OCI-LY7 (cell line): ENCODE measurements around the gene RPGRIP1L.

ENCODE experiments used
- CTCF ChIP-seq: fragments of 200-600 bp; sonication (generic); conservative IDR thresholded peaks from 2 replicates; pipeline ENCODE4 v1.5.1; 2014; ENCODE audit warnings: mild to moderate bottlenecking, antibody characterized with exemption, low read length, moderate library complexity, mixed read lengths
- EZH2phosphoT487 ChIP-seq: fragments of 200-600 bp; sonication (generic); IDR thresholded peaks from 2 replicates; pipeline ENCODE4 v1.6.1; 2018; ENCODE audit warnings: low read depth, borderline replicate concordance, mild to moderate bottlenecking, mixed run types, antibody characterized with exemption, low read length, moderate library complexity, mixed read lengths

GRCh38 chr16:53629607-53630312, 73.9 kb downstream of the RPGRIP1L start:
- no peak for TF ChIP-seq CTCF
- no peak for TF ChIP-seq EZH2phosphoT487
